M059J (cell line): ENCODE measurements around the gene PLD1. TPM values are rescaled to one million over a fixed set of nuclear protein-coding genes. Genes with fewer than 3 reads are reported as not detected.
A peak's percentile ranks its signal among the peaks of the same experiment; 100 is the strongest.

Source experiments
- DNase-seq: peaks from one replicate; pipeline ENCODE4 v3.0.0-alpha.2; 2012; ENCODE audit warnings: low read depth
- total RNA-seq: library from RNA; depleted of rRNA; stranded (reverse); fragments of >200 nt; shearing (Covaris generic); gene quantifications from 2 replicates; pipeline ENCODE4 v1.2.3, GENCODE V29; 2014

Gene PLD1
- total RNA-seq, 1 experiment from 2014 or later, result 7.8 TPM

- no peak for DNase-seq
Measured at GRCh38 chr3:171774521-171774920, 35.8 kb downstream of the PLD1 start.

GRCh38 chr3:171772427-171773056 lies 37.7 kb downstream of the PLD1 start:
- DNase-seq, result peak; percentile 73

- peak; percentile 55 for DNase-seq
Measured at GRCh38 chr3:171770689-171771620, 39.3 kb downstream of the PLD1 start.

- DNase-seq, result no peak
Measured at GRCh38 chr3:171769461-171769860, 40.8 kb downstream of the PLD1 start.

- DNase-seq, result no peak
Measured at GRCh38 chr3:171768986-171769385, 41.3 kb downstream of the PLD1 start.

GRCh38 chr3:171768281-171768900 lies 41.9 kb downstream of the PLD1 start:
- no peak for DNase-seq

- DNase-seq, result no peak
Measured at GRCh38 chr3:171765511-171765887, 44.8 kb downstream of the PLD1 start.

- no peak for DNase-seq
Measured at GRCh38 chr3:171763392-171763791, 46.9 kb downstream of the PLD1 start.

GRCh38 chr3:171760477-171760876 lies 49.8 kb downstream of the PLD1 start:
- no peak for DNase-seq

- no peak for DNase-seq
Measured at GRCh38 chr3:171758109-171758508, 52.2 kb downstream of the PLD1 start.

GRCh38 chr3:171757361-171758034 lies 52.8 kb downstream of the PLD1 start:
- DNase-seq, result no peak

- DNase-seq, result no peak
Measured at GRCh38 chr3:171755656-171756055, 54.6 kb downstream of the PLD1 start.

- DNase-seq, result no peak
Measured at GRCh38 chr3:171755015-171755589, 55.2 kb downstream of the PLD1 start.

GRCh38 chr3:171753665-171754408 lies 56.4 kb downstream of the PLD1 start:
- peak; percentile 57 for DNase-seq

- no peak for DNase-seq
Measured at GRCh38 chr3:171753025-171753472, 57.2 kb downstream of the PLD1 start.

GRCh38 chr3:171752329-171752728 lies 58.0 kb downstream of the PLD1 start:
- DNase-seq, result no peak

GRCh38 chr3:171749124-171749523 lies 61.2 kb downstream of the PLD1 start:
- peak; percentile 26 for DNase-seq

- DNase-seq, result no peak
Measured at GRCh38 chr3:171748064-171748924, 62.0 kb downstream of the PLD1 start.

GRCh38 chr3:171747223-171747920 lies 62.9 kb downstream of the PLD1 start:
- no peak for DNase-seq
